HCT116 (cell line): Measurements from ENCODE around the gene LIMA1. TPM values are rescaled to one million over a fixed set of nuclear protein-coding genes. Genes with fewer than 3 reads are reported as not detected.
"Not testable (repeated sequence)": the region's sequence is repeated elsewhere in the genome, so short reads cannot be mapped to it uniquely, and the experiment has no call there.

Experiments
- ATAC-seq: fragments of 200-7000 bp; cut with Tn5 transposase; 2 replicates; pipeline ENCODE4 v1.9.1; 2020; ENCODE audit warnings: mild to moderate bottlenecking, moderate library complexity
- BruUV-seq: library from RNA; stranded (reverse); fragments of 400-500 nt; replicated peaks from 2 replicates; lab custom pipeline; 2021; lab: Mats Ljungman, UMichigan
- CTCF ChIA-PET: fragments of 300-600 bp; sonication (Branson Sonifier 250); formaldehyde crosslinking; loops from one replicate; lab custom pipeline; 2021; ENCODE audit warnings: antibody characterized with exemption; lab: Charles Lee
- POLR2A ChIA-PET: fragments of 300-600, 350-600 bp; sonication (Branson Sonifier 250); formaldehyde crosslinking; loops from one replicate; lab custom pipeline; 2021; ENCODE audit warnings: antibody characterized with exemption; lab: Charles Lee
- RAD21 ChIA-PET, 2 experiments: fragments of 300-600 bp; sonication (Branson Sonifier 250); formaldehyde crosslinking; loops; one replicate each; lab custom pipeline; 2023; ENCODE audit warnings: low total read pairs in 2 of 2; ENCODE audit not compliant: uncharacterized antibody in 2 of 2, unreplicated experiment in 2 of 2, low non-redundant PET in 1 of 2; lab: Charles Lee
- DNase-seq: peaks from one replicate; pipeline ENCODE4 v3.0.0-alpha.2; 2010; ENCODE audit warnings: low read depth, low spot score
- H2AFZ ChIP-seq: fragments of 200-600 bp; shearing (Covaris generic), sonication (generic); 2 replicates; pipeline ENCODE4 v1.6.1; 2017; ENCODE audit warnings: low read depth, mixed run types, mixed read lengths, antibody characterized with exemption, low read length; ENCODE audit not compliant: poor library complexity, severe bottlenecking
- H3K27ac ChIP-seq: 2 replicates; pipeline ENCODE4 v1.5.1; 2012; ENCODE audit warnings: low read depth, low read length
- H3K27me3 ChIP-seq: fragments of 200-600 bp; sonication (generic); 2 replicates; pipeline ENCODE4 v1.6.1; 2016; ENCODE audit warnings: mixed run types, low read length, mixed read lengths; ENCODE audit not compliant: insufficient read depth
- H3K36me3 ChIP-seq, 2 experiments: fragments of 200-500 bp in 1 of 2; fragments of 200-600 bp in 1 of 2; sonication (Bioruptor generic) in 1 of 2; sonication (generic) in 1 of 2; 2 replicates each; pipeline versions ENCODE4 v1.5.1 to v1.6.1; 2014 to 2016; ENCODE audit warnings: low read length in 2 of 2, inconsistent platforms in 1 of 2, mixed read lengths in 1 of 2, mixed run types in 1 of 2; ENCODE audit not compliant: insufficient read depth in 2 of 2, control insufficient read depth in 1 of 2
- H3K4me1 ChIP-seq, 2 experiments: fragments of 200-600 bp in 1 of 2; sonication (generic) in 1 of 2; 2 replicates each; pipeline versions ENCODE4 v1.5.1 to v1.6.1; 2012 to 2017; ENCODE audit warnings: low read length in 2 of 2, inconsistent platforms in 1 of 2, mild to moderate bottlenecking in 1 of 2, mixed read lengths in 1 of 2, mixed run types in 1 of 2, moderate library complexity in 1 of 2; ENCODE audit not compliant: insufficient read depth in 2 of 2, control insufficient read depth in 1 of 2
- H3K4me2 ChIP-seq: fragments of 200-600 bp; sonication (generic); 2 replicates; pipeline ENCODE4 v1.6.1; 2017; ENCODE audit warnings: mixed run types, low read length, mixed read lengths
- H3K4me3 ChIP-seq, 2 experiments: fragments of 200-600 bp in 1 of 2; sonication (generic) in 1 of 2; replicated peaks in 1 of 2; 2 replicates each; pipeline ENCODE4 v1.5.1; 2011 to 2016; ENCODE audit warnings: low read length in 2 of 2, control low read depth in 1 of 2, low read depth in 1 of 2, mild to moderate bottlenecking in 1 of 2, mixed read lengths in 1 of 2, mixed run types in 1 of 2
- H3K79me2 ChIP-seq: fragments of 200-600 bp; sonication (generic); 2 replicates; pipeline ENCODE4 v1.6.1; 2017; ENCODE audit warnings: mild to moderate bottlenecking, mixed run types, low read length, moderate library complexity, mixed read lengths; ENCODE audit not compliant: insufficient read depth
- H3K9ac ChIP-seq: fragments of 200-600 bp; sonication (generic); 2 replicates; pipeline ENCODE4 v1.6.1; 2016; ENCODE audit warnings: low read length, mixed read lengths
- H3K9me2 ChIP-seq: fragments of 200-600 bp; sonication (generic), shearing (Covaris generic); 2 replicates; pipeline ENCODE4 v1.6.1; 2017; ENCODE audit warnings: mixed run types, mild to moderate bottlenecking, moderate library complexity; ENCODE audit not compliant: insufficient read depth
- H3K9me3 ChIP-seq, 2 experiments: fragments of 200-500 bp in 1 of 2; fragments of 200-600 bp in 1 of 2; sonication (Bioruptor generic) in 1 of 2; sonication (generic) in 1 of 2; 2 replicates each; pipeline ENCODE4 v1.6.1; 2014 to 2017; ENCODE audit warnings: low read length in 2 of 2, mixed read lengths in 2 of 2, inconsistent platforms in 1 of 2, low read depth in 1 of 2, mild to moderate bottlenecking in 1 of 2, mixed run types in 1 of 2, moderate library complexity in 1 of 2; ENCODE audit not compliant: control insufficient read depth in 1 of 2, insufficient read depth in 1 of 2
- H4K20me1 ChIP-seq: fragments of 200-600 bp; sonication (generic), shearing (Covaris generic); 2 replicates; pipeline ENCODE4 v1.6.1; 2017; ENCODE audit warnings: mixed run types, mild to moderate bottlenecking, moderate library complexity; ENCODE audit not compliant: insufficient read depth
- CEBPB ChIP-seq: IDR thresholded peaks from 2 replicates; pipeline ENCODE4 v1.6.1; 2012; ENCODE audit warnings: low read depth
- ELF1 ChIP-seq: IDR thresholded peaks from 2 replicates; pipeline ENCODE4 v1.6.1; 2012; ENCODE audit warnings: low read depth, borderline replicate concordance
- FOSL1 ChIP-seq: IDR thresholded peaks from 2 replicates; pipeline ENCODE4 v1.6.1; 2012; ENCODE audit warnings: low read depth
- POLR2A ChIP-seq: IDR thresholded peaks from 2 replicates; pipeline ENCODE4 v1.7.0; 2011; ENCODE audit warnings: borderline replicate concordance; ENCODE audit not compliant: insufficient read depth, insufficient read length; ENCODE audit errors: extremely low read depth
- POLR2AphosphoS5 ChIP-seq: IDR thresholded peaks from 2 replicates; pipeline ENCODE4 v1.6.1; 2011; ENCODE audit warnings: mild to moderate bottlenecking, low read depth, low read length, moderate library complexity
- RAD21 ChIP-seq: IDR thresholded peaks from 2 replicates; pipeline ENCODE4 v1.6.1; 2012; ENCODE audit warnings: low read depth, mild to moderate bottlenecking
- SP1 ChIP-seq: IDR thresholded peaks from 2 replicates; pipeline ENCODE4 v1.6.1; 2012; ENCODE audit warnings: low read depth
- SRF ChIP-seq: IDR thresholded peaks from 2 replicates; pipeline ENCODE4 v1.6.1; 2012; ENCODE audit warnings: low read depth
- TCF7L2 ChIP-seq: IDR thresholded peaks from 2 replicates; pipeline ENCODE4 v1.7.0; 2011; ENCODE audit warnings: borderline replicate concordance, inconsistent platforms; ENCODE audit not compliant: insufficient read depth, insufficient read length; ENCODE audit errors: extremely low read depth
- ZNF274 ChIP-seq: fragments of 200-500 bp; sonication (Bioruptor generic); IDR thresholded peaks from 2 replicates; pipeline ENCODE4 v1.6.1; 2014; ENCODE audit warnings: mild to moderate bottlenecking, low read depth, low read length, inconsistent platforms
- intact Hi-C: fragments of 100-400 bp; cut with micrococcal nuclease; formaldehyde crosslinking; loops from 2 replicates; pipeline ENCODE4 v1.10.0; 2022
- total RNA-seq: library from RNA; stranded (reverse); gene quantifications from one replicate; pipeline ENCODE4 v1.2.1, GENCODE V29; 2021; ENCODE audit not compliant: unreplicated experiment
- TF ChIP-seq, protein P1 (sequence below): IDR thresholded peaks from 2 replicates; pipeline ENCODE4 v1.6.1; 2012
- TF ChIP-seq, protein P2 (sequence below): IDR thresholded peaks from 2 replicates; pipeline ENCODE4 v1.6.1; 2012; ENCODE audit warnings: low read depth
- TF ChIP-seq, protein P3 (sequence below): IDR thresholded peaks from 2 replicates; pipeline ENCODE4 v1.6.1; 2012

Gene LIMA1
- total RNA-seq, 1 experiment from 2014 or later, result 79.6 TPM

DNA sequence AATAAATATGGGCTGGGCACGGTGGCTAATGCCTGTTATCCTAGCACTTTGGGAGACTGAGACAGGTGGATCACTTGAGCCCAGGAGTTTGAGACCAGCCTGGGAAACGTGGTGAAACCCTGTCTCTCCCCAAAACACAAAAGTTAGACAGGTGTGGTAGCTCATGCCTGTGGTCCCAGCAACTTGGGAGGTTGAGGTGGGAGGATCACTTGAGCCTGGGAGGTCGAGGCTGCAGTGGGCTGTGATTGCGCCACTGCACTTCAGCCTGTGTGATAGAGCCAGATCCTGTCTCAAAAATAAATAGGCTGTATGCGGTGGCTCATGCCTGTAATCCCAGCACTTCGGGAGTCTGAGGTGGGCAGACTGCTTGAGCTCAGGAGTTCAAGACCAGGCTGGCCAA lies 135.3 kb downstream of the LIMA1 start:
- ATAC-seq, H3K9me3 ChIP-seq, H4K20me1 ChIP-seq, POLR2A ChIA-PET, H3K4me2 ChIP-seq, H3K4me3 ChIP-seq, H3K9ac ChIP-seq, DNase-seq, H3K36me3 ChIP-seq, H2AFZ ChIP-seq, H3K4me1 ChIP-seq, H3K27me3 ChIP-seq, H3K9me2 ChIP-seq, RAD21 ChIA-PET, H3K27ac ChIP-seq, intact Hi-C loops, BruUV-seq: not testable (repeated sequence)
- peaks cover 14% of the 10 kb centered on the region for H3K79me2 ChIP-seq
- CTCF ChIA-PET, result interaction anchor here (1.6 kb wide), 1 partner anchor 36 kb away, joined by 3 read pairs; the partner anchor contains the start of gene COX14

DNA sequence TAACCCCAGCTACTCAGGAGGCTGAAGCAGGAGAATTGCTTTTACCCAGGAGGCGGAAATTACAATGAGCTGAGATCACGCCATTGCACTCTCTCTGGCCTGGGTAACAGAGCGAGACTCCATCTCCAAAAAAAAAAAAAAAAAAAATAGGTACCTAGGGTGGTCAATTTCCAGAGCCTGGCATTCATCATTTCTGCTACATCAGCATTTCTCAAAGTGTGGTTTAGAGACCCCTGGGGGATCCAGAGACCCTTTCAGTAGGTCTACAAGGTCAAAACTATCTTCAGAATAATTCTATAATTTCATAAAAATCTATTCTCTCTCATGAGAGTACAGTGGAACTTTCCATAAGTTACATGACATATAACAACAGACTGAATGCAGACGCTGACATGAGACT lies 136.0 kb downstream of the LIMA1 start:
- Histone ChIP-seq H3K4me2 (no peak overlapping the region), H3K27me3 (no peaks in the 10 kb centered on the region), H3K79me2 (peaks cover 12% of the 10 kb centered on the region), H4K20me1 (no peaks in the 10 kb centered on the region), H3K4me1 (no peaks in the 10 kb centered on the region), H3K9me3 (no peaks in the 10 kb centered on the region), H3K9me2 (no peaks in the 10 kb centered on the region), H3K36me3 (no peaks in the 10 kb centered on the region; a peak in 2 of 4 replicates), H2AFZ (no peak overlapping the region), H3K27ac (no peak overlapping the region)
- RAD21 ChIA-PET, result interaction anchor here in 1 of 2 experiments (0.7 kb wide), 1 partner anchor 500 kb away, joined by 4 read pairs; no protein-coding TSS in a partner anchor
- DNase-seq, result no peak
- ATAC-seq, result no peak
- TF ChIP-seq, protein P1, sequence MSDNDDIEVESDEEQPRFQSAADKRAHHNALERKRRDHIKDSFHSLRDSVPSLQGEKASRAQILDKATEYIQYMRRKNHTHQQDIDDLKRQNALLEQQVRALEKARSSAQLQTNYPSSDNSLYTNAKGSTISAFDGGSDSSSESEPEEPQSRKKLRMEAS, result no peak
- TF ChIP-seq, protein P2, sequence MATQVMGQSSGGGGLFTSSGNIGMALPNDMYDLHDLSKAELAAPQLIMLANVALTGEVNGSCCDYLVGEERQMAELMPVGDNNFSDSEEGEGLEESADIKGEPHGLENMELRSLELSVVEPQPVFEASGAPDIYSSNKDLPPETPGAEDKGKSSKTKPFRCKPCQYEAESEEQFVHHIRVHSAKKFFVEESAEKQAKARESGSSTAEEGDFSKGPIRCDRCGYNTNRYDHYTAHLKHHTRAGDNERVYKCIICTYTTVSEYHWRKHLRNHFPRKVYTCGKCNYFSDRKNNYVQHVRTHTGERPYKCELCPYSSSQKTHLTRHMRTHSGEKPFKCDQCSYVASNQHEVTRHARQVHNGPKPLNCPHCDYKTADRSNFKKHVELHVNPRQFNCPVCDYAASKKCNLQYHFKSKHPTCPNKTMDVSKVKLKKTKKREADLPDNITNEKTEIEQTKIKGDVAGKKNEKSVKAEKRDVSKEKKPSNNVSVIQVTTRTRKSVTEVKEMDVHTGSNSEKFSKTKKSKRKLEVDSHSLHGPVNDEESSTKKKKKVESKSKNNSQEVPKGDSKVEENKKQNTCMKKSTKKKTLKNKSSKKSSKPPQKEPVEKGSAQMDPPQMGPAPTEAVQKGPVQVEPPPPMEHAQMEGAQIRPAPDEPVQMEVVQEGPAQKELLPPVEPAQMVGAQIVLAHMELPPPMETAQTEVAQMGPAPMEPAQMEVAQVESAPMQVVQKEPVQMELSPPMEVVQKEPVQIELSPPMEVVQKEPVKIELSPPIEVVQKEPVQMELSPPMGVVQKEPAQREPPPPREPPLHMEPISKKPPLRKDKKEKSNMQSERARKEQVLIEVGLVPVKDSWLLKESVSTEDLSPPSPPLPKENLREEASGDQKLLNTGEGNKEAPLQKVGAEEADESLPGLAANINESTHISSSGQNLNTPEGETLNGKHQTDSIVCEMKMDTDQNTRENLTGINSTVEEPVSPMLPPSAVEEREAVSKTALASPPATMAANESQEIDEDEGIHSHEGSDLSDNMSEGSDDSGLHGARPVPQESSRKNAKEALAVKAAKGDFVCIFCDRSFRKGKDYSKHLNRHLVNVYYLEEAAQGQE, result no peak
- TF ChIP-seq FOSL1 (no peak), SP1 (no peak), CEBPB (no peak), POLR2AphosphoS5 (no peak), POLR2A (no peak), TCF7L2 (no peak), RAD21 (no peak), ZNF274 (no peak), SRF (no peak), ELF1 (no peak)
- TF ChIP-seq, protein P3, sequence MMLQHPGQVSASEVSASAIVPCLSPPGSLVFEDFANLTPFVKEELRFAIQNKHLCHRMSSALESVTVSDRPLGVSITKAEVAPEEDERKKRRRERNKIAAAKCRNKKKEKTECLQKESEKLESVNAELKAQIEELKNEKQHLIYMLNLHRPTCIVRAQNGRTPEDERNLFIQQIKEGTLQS, result no peak
- TF ChIP-seq, all 23 proteins: peak for 0
- no TSS peak for BruUV-seq
- ChIA-PET CTCF (interaction anchor here (1.6 kb wide), 1 partner anchor 35 kb away, joined by 3 read pairs; the partner anchor contains the start of gene COX14), POLR2A (interaction anchor here (1.6 kb wide), 1 partner anchor 35 kb away, joined by 4 read pairs; the partner anchor contains the start of gene COX14)
- no peak overlapping the region for H3K9ac ChIP-seq
- intact Hi-C loops, result no loop called here
- no peak overlapping the region for H3K4me3 ChIP-seq
